DMS 273 treated with DMSO at 0.1 percent for 48 hours (cell line): ENCODE results near the gene BCAR3.
"Not testable (repeated sequence)": the region's sequence is repeated elsewhere in the genome, so short reads cannot be mapped to it uniquely, and the experiment has no call there.

Experiments
- DNase-seq: peaks from one replicate; lab custom pipeline; 2025; lab: John Stamatoyannopoulos, UW

The BCAR3 gene

GRCh38 chr1:93687542-93687941 is 5.9 kb upstream of the BCAR3 start:
- DNase-seq, result no peak

GRCh38 chr1:93686504-93687250 is 5.0 kb upstream of the BCAR3 start:
- DNase-seq, result no peak

- no peak for DNase-seq
Measured at GRCh38 chr1:93685918-93686317, 4.3 kb upstream of the BCAR3 start.

GRCh38 chr1:93683234-93683633 is 1.6 kb upstream of the BCAR3 start:
- DNase-seq, result no peak

- DNase-seq, result no peak
Measured at GRCh38 chr1:93681989-93682412, 364 bp upstream of the BCAR3 start.

GRCh38 chr1:93680420-93681100 is 1.1 kb downstream of the BCAR3 start:
- DNase-seq, result peak; percentile 49

- DNase-seq, result no peak
Measured at GRCh38 chr1:93680076-93680419, 1.6 kb downstream of the BCAR3 start.

- DNase-seq, result no peak
Measured at GRCh38 chr1:93679546-93679945, 2.1 kb downstream of the BCAR3 start.

GRCh38 chr1:93678946-93679480 is 2.6 kb downstream of the BCAR3 start:
- no peak for DNase-seq

GRCh38 chr1:93678491-93678890 is 3.1 kb downstream of the BCAR3 start:
- no peak for DNase-seq

- DNase-seq, result no peak
Measured at GRCh38 chr1:93677729-93678128, 3.9 kb downstream of the BCAR3 start.

GRCh38 chr1:93676427-93676826 is 5.2 kb downstream of the BCAR3 start:
- no peak for DNase-seq

GRCh38 chr1:93675931-93676330 is 5.7 kb downstream of the BCAR3 start:
- no peak for DNase-seq

- no peak for DNase-seq
Measured at GRCh38 chr1:93675271-93675670, 6.4 kb downstream of the BCAR3 start.

GRCh38 chr1:93674071-93674470 is 7.6 kb downstream of the BCAR3 start:
- not testable (repeated sequence) for DNase-seq

- no peak for DNase-seq
Measured at GRCh38 chr1:93673163-93673829, 8.3 kb downstream of the BCAR3 start.

- no peak for DNase-seq
Measured at GRCh38 chr1:93672477-93673162, 9.0 kb downstream of the BCAR3 start.

GRCh38 chr1:93672069-93672468 is 9.6 kb downstream of the BCAR3 start:
- no peak for DNase-seq

GRCh38 chr1:93671099-93671621 is 10.5 kb downstream of the BCAR3 start:
- DNase-seq, result no peak

GRCh38 chr1:93670141-93670540 is 11.5 kb downstream of the BCAR3 start:
- no peak for DNase-seq

GRCh38 chr1:93669369-93669768 is 12.3 kb downstream of the BCAR3 start:
- no peak for DNase-seq

- DNase-seq, result no peak
Measured at GRCh38 chr1:93668951-93669350, 12.7 kb downstream of the BCAR3 start.
